Jurkat, Clone E6-1 (cell line): Measurements from ENCODE around the gene CSNK2B.

Experiments
- DNase-seq: peaks from one replicate; pipeline ENCODE4 v3.0.0-alpha.2; 2011; ENCODE audit warnings: low read depth, low spot score
- H3K4me3 ChIP-seq: 2 replicates; pipeline ENCODE4 v1.5.1; 2011; ENCODE audit warnings: mild to moderate bottlenecking, low read length, control low read depth, moderate library complexity

Gene CSNK2B

GRCh38 chr6:31658983-31659648 is 6.8 kb upstream of the CSNK2B start:
- DNase-seq: no peak
- H3K4me3 ChIP-seq: peak overlapping the region; percentile 88

- no peak for DNase-seq
- H3K4me3 ChIP-seq: peak overlapping the region; percentile 88
These were observed 6.1 kb upstream of the CSNK2B start for GRCh38 chr6:31659649-31660380.

- H3K4me3 ChIP-seq: peak within 1 kb of the TSS; percentile 88
- peak; percentile 73 for DNase-seq
These were observed 5.3 kb upstream of the CSNK2B start, which contains the start of gene C6orf47 for GRCh38 chr6:31660381-31661261. TSS of gene C6orf47 (minus strand) at chr6:31660778. CDS start at chr6:31659947, 831 bp downstream.

GRCh38 chr6:31661262-31662123 is 4.4 kb upstream of the CSNK2B start:
- DNase-seq: no peak
- H3K4me3 ChIP-seq: peak overlapping the region; percentile 88

GRCh38 chr6:31662124-31662723 is 3.7 kb upstream of the CSNK2B start:
- no peak for DNase-seq

GRCh38 chr6:31663126-31663960 is 2.5 kb upstream of the CSNK2B start:
- DNase-seq: no peak

More at GRCh38 chr6:31662124-31662723, 3.7 kb upstream of the CSNK2B start:
- H3K4me3 ChIP-seq: no peak overlapping the region

GRCh38 chr6:31663961-31664789 is 1.7 kb upstream of the CSNK2B start:
- peak overlapping the region; percentile 98 for H3K4me3 ChIP-seq
- no peak for DNase-seq

More at GRCh38 chr6:31663126-31663960, 2.5 kb upstream of the CSNK2B start:
- H3K4me3 ChIP-seq: peak overlapping the region; percentile 98

- H3K4me3 ChIP-seq: peak within 1 kb of the TSS; percentile 98
- peak; percentile 99 for DNase-seq
These were observed 935 bp upstream of the CSNK2B start, which contains the start of gene GPANK1 for GRCh38 chr6:31664790-31665500. TSS of gene GPANK1 (minus strand) at chr6:31664997. CDS start at chr6:31664478, 519 bp downstream.

GRCh38 chr6:31666337-31666965 is 571 bp downstream of the CSNK2B start:
- no peak for DNase-seq
- peak overlapping the region; percentile 98 for H3K4me3 ChIP-seq

- no peak within 1 kb of the TSS for H3K4me3 ChIP-seq
- no peak for DNase-seq
These were observed 3.8 kb downstream of the CSNK2B start, which contains the start of gene LY6G5B for GRCh38 chr6:31669676-31670075. TSS of gene LY6G5B (plus strand) at chr6:31669976. CDS start at chr6:31670951, 975 bp downstream.

GRCh38 chr6:31676322-31676903 is 10.5 kb downstream of the CSNK2B start:
- DNase-seq: no peak

GRCh38 chr6:31676904-31677303 is 11.0 kb downstream of the CSNK2B start:
- DNase-seq: no peak

More at GRCh38 chr6:31676322-31676903, 10.5 kb downstream of the CSNK2B start:
- no peak overlapping the region for H3K4me3 ChIP-seq

GRCh38 chr6:31677955-31678354 is 12.1 kb downstream of the CSNK2B start:
- DNase-seq: no peak

More at GRCh38 chr6:31676904-31677303, 11.0 kb downstream of the CSNK2B start:
- H3K4me3 ChIP-seq: no peak overlapping the region

GRCh38 chr6:31680226-31681134 is 14.6 kb downstream of the CSNK2B start, which contains the start of gene LY6G5C:
TSS of gene LY6G5C (minus strand) at chr6:31681067. CDS start at chr6:31680373, 694 bp downstream.
- no peak within 1 kb of the TSS for H3K4me3 ChIP-seq
- no peak for DNase-seq

More at GRCh38 chr6:31677955-31678354, 12.1 kb downstream of the CSNK2B start:
- H3K4me3 ChIP-seq: no peak overlapping the region
